ENCODE results near the gene RGP1.

Gene RGP1

DNA sequence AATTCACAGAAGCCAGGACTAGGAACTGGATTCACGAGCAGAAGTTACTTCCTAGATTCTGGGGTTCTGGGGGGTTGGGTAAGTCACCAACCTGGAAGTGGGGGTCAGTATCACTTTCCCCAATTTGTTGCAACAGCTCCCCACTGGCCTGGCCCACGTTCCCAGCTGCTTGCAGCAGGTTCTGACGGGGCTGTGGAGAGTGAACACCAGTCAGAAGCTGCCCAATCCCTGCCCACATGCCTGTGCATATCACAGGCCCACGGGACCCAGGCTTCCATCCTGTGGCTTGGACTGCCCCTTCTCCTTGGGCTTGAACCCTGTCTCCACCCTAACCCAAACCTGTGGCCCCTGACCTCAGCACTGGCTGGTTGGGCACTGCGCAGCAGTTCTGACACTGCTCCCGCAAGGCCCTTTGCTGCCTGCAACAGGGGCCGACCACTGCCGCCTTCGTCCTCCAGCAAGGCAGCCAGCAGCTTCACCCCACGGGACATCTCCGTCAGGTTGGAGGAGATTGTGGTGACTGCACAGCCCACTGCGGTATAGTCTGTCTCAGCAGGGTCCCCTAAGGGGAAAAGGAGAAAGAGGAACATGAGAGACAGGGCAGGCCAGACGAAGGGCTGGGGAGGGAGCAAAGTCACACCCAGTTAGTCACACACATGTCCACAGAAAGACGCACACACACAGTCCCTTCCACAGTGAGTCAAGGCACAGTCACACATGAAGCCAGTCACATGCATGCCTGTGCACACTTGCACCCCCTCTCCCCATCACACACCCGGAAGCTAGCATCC lies 30.2 kb upstream of the RGP1 start:
- no peak for DNase-seq

DNA sequence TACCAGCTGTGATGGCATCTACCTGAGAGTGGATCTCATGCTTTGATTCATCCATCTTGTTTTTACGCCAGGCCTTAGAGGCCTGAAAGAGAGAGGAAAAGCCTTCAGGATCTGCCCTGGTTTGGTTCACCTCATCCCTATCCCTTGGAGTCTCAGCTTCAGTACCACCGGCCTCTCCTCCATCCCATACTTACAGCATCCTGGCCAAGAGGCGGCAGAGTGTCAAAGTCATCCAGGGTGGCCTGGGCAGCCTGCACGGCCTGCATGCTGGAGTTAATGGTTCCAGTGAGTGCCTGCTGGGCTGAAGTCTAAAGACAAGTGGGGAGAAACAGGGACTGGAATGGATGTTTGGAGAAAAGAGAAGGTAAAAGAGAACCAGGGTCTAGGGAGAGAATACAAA lies 29.5 kb upstream of the RGP1 start:
- DNase-seq = no peak

DNA sequence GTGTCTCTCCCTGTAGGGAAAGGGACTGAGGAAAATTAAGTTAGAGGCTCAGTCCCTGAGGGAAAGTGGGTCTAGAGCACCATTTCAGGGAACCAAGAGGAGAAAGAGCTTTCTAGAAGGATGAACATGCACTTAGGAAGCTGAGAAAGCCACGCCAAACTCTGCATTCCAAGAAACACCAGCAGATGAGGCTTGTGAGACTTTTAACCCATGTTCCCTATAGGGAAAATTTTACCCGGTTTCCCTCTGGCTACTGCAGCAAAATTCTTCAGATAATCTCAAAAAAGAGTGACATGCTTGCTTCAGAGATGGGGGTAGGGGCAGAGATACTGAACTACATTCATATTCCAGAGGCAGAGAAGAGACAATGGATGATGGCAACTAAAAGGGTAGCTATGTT lies 25.7 kb upstream of the RGP1 start:
- DNase-seq = no peak

DNA sequence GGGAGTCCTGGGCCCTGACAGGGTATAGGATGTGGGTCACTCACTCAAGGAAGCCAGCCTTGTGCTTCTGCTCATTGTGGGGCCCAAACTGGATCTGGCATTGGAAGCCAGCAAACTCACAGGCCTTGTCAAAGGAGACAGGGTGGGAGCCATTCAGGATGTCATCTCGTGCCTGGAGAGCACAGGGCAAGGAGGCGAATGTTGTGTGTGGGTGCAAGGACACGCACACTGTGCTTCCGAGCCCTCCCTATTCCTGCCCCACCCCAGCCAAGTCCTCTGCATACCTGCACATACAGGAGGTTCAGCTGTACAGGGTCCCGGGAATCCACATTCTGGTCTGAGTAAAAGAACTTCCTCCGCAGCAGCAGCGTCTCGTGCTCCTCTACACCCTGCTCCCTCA lies 25.2 kb upstream of the RGP1 start:
- no peak for DNase-seq

DNA sequence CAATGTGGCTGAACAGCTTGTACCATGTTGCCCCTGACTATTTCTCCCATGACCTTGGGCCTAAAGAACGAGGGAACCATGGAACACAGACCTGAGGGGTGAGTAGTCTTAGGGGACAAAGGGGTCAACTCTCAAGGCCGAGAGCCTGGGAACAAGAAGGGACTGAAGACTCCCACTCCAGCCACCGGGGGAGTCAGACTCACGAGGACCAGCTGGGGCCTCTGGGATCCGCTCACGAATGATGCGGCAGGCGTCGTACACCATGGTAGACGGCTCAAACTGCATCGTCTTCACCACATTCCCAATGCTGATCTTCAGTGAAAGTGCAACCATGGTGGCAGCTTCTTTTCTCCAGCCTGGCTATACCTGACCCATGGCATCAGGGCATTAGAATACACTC lies 23.7 kb upstream of the RGP1 start:
- no peak for DNase-seq

- peak in 28 of 58 donors; percentile 4 to 51 (median 24) for DNase-seq
Measured at GRCh38 chr9:35726931-35727330, 22.2 kb upstream of the RGP1 start.

DNA sequence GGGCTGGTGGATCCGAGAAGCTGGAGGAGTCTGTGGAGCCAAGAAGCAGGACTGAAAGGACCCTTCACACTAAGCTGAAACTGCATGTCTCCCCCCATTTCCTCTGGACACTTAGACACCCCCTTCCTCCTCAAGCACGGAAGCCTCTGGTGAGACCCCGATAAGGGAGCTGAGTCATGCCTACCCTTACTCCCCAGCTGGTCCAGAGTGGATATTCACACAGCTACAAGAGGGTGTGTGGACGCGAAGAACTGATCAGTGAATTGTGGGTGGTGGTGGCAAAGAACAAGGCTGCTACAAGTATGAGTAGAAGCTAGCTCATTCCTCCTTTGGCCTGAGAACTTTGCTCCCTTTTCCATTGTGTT lies 21.4 kb upstream of the RGP1 start:
- DNase-seq = no peak

GRCh38 chr9:35728041-35728971 lies 20.8 kb upstream of the RGP1 start:
- DNase-seq = peak in 28 of 58 donors; percentile 5 to 46 (median 18)

GRCh38 chr9:35729101-35729500 lies 20.0 kb upstream of the RGP1 start:
- DNase-seq = no peak

DNA sequence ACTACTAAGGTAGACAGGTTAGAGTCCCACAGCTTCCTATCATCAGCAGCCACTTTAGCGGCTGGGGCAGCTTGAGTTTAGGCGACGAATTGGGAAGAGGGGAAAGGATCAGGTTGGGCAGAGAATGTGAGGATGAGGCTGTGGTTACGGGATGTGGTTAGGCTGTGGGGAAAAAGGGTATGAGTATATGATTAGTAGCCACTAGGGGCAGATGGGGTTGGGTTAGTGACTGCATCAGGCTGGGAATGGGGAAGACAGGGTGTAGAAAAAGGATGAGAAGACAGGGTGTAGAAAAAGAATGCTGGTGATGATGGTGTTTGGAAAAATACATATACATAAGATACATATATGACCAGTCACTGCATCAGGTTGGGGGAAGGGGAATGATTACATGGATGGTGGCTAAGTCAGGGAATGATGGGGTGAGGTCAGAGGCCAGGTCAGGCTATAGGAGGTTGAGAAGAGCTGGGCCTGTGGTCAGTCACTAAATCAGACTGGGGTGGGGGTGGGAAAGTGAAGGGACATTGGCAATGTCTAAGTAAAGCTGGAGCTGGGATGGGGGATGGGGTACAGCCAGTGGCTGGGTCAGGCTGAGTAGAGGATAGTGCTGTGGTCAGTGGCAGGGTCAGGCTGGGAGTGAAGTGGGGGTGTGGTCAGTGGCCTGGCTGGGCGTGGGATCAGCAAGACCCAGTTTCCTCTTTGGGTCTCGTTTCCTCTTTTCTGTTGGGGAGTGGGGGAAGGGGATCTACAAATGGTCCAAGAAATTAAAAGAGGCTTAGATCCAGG lies 19.2 kb upstream of the RGP1 start:
- peak in 30 of 58 donors; percentile 3 to 60 (median 16) for DNase-seq

- DNase-seq = no peak
Measured at GRCh38 chr9:35730486-35730854, 18.6 kb upstream of the RGP1 start.

DNA sequence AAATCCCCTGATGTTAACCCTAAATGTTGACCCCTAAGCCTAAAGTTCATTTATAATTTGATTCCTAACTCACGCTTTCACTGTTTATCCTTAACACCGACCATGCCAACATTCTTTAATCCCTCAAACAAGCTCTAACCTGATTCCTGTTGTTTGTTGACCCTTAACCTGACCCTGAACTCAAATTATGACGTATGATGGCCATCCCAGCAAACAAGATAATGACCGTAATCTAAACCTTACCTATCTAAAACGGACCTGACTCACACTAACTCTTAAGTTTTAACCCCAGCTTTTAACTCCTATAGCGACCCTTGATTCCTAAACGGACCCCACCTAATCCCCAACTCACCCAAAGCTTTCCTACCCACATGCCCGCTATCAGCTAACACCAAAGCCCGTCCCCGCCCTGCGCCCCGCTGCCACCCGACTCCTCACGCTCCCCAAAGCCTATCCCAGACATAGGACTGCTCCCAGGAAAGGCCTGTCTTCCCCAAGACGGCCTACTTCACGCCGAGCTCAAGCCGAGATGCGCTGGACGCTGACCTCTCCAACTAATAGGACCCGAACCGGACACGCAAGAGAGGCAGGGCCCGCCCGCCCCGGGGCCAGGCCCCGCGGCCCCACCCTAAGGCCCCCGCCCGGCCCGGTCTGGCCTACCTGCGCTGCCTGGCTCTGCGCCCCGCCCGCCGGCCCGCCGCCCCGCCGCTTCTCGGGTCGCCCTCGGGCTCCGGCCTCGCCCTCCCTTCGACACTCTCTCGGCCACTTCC lies 17.5 kb upstream of the RGP1 start:
- DNase-seq = peak in 3 of 58 donors; percentile 38 to 70 (median 50)

DNA sequence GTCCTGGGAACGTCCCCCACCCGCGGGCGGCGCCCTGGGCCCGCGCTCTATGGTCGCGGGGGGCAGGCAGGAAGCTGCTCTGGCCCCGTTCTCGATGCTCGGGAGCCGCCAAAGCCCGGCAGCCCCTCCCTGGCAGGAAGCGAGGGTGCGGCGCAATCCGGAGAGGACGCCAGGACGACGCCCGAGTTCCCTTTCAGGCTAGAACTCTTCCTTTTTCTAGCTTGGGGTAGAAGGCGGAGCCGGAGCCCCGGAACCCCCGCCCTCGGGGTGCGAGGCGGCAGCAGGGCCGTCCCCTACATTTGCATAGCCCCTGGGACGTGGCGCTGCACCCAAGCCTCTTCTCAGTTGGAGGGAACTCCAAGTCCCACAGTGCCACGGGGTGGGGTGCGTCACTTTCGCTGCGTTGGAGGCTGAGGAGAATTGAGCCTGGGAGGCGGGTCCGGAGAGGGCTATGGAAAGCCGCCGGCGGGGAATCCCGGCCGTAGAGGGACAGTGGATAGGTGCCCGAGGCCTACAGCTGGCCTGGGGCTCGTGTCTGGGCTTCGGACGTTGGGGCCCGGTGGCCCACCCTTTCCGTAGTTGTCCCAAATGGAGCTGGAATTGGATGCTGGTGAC lies 16.8 kb upstream of the RGP1 start, which contains the start of the genes CREB3 and TLN1:
Gene CREB3 (plus strand): TSS at position 482 of the 615 bp plus-strand sequence. CDS start 107 bp downstream, at position 589.
Gene TLN1 (minus strand): TSS at position 11 of the 615 bp plus-strand sequence. CDS start 6,501 bp downstream, outside the sequence.
- peak; percentile 79 to 100 (median 97) for DNase-seq

GRCh38 chr9:35732800-35733541 lies 16.1 kb upstream of the RGP1 start:
- peak in 5 of 58 donors; percentile 8 to 53 (median 42) for DNase-seq

DNA sequence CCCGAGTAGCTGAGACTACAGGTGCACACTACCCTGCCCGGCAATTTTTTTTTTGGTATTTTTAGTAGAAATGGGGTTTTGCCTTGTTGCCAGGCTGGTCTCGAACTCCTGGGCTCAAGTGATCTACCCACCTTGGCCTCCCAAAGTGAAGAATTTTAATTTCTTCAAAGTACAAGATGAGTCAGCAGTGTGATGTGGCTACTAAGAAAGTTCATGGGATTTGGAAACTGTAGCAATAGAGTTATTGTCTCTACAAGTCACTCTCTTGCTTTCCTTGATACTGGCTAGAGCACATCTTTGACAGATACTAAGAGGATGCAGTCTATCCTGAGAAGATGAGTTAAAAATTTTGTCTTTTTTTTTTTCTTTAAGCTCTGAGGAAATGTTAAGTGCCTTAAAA lies 15.0 kb upstream of the RGP1 start:
- no peak for DNase-seq

- peak in 38 of 58 donors; percentile 3 to 60 (median 19) for DNase-seq
Measured at GRCh38 chr9:35736201-35736633, 12.9 kb upstream of the RGP1 start.

DNA sequence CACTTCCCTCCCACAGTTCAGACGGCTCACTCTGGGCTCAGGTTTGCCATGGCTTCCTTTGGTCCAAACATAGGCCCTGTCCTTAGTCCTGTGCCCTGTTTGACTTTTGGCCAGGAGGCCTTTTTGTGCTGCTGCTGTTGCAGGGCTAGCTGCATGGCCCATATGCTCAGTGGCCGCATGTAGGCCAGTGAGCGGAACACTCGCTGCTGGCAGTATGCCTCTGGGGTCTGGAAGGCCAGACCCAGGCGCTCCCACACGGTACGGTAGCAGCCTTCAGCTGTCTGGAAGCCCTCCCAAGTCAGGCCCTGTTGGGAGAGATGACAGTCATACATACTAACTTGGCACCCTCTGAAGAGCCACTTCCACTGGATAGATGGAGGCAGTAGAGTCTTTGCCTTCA lies 11.9 kb upstream of the RGP1 start:
- no peak for DNase-seq

DNA sequence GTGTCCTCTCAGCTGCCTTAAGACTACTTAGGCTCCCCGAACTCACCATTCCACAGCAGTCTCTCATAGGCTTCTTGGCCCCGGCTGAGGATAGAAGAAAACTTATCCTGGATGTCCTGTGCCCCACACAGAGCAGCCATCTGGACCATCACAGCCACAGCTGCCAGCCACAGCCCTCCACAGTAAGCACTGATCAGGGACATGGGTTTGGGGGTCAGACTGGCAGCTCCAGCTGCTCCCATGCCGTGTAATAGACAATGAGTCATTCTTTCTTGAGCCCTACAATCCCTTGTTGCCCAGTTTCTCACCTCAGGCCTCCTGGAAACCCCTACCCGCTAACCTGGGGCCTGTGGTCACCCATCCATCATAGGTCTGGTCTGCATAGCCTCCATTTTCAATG lies 10.9 kb upstream of the RGP1 start:
- no peak for DNase-seq

- DNase-seq = no peak
Measured at GRCh38 chr9:35738924-35739323, 10.2 kb upstream of the RGP1 start.
